ENCODE data around the gene YWHAG. TPM values are rescaled to one million over a fixed set of nuclear protein-coding genes. Genes with fewer than 3 reads are reported as not detected.

YWHAG gene
- total and polyA plus RNA-seq, 2 experiments from 2014 or later: 82.2 to 179 TPM

DNA sequence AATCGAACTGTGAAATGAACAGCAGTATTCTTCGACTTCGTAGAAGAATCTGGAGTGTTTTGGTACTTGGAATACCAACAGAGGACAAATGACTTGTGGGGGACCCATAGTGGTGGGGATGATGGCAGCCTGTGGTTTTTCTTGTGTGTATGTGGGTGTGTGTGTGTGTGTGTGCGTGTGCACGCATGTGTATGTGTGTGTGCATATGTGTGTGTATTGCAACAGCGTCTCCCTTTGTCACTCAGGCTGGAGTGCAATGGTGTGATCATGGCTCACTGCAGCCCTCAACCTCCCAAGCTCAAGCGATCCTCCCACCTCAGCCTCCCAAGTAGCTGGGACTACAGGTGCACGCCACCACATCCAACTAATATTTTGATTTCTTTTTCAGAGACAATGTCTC lies 9.4 kb upstream of the YWHAG start:
- Mint-ChIP-seq H3K9me3 (no peaks in the 10 kb centered on the region), H3K4me3 (no peak overlapping the region), H3K36me3 (ENCODE audit: low read depth) (no peaks in the 10 kb centered on the region), H3K27ac (no peak overlapping the region), H3K4me1 (peaks cover 18% of the 10 kb centered on the region), H3K27me3 (ENCODE audit: insufficient read depth, low read depth, poor library complexity) (peaks cover 11% of the 10 kb centered on the region)
- no peak overlapping the region for H3K4me3 ChIP-seq
- no peak overlapping the region for H2AFZ ChIP-seq
- H3K4me2 ChIP-seq: no peak overlapping the region
- H3K79me2 ChIP-seq (replicated peaks; ENCODE audit: insufficient read depth): no peaks in the 10 kb centered on the region
- TF ChIP-seq NANOG (IDR thresholded peaks at IDR 0.05; ENCODE audit: borderline replicate concordance) (no peak), STAT1 (IDR thresholded peaks at IDR 0.05; ENCODE audit: unreplicated experiment) (no peak)
- TF ChIP-seq, protein P1, sequence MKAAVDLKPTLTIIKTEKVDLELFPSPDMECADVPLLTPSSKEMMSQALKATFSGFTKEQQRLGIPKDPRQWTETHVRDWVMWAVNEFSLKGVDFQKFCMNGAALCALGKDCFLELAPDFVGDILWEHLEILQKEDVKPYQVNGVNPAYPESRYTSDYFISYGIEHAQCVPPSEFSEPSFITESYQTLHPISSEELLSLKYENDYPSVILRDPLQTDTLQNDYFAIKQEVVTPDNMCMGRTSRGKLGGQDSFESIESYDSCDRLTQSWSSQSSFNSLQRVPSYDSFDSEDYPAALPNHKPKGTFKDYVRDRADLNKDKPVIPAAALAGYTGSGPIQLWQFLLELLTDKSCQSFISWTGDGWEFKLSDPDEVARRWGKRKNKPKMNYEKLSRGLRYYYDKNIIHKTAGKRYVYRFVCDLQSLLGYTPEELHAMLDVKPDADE (IDR thresholded peaks at IDR 0.05): no peak
- no peaks in the 10 kb centered on the region for H3F3A ChIP-seq (replicated peaks; ENCODE audit: low read depth)
- H3K4me1 ChIP-seq (ENCODE audit: insufficient read depth): peaks cover 13% of the 10 kb centered on the region
- no peak overlapping the region for H3K27ac ChIP-seq (ENCODE audit: low read depth)
- no peaks in the 10 kb centered on the region for H4K20me1 ChIP-seq (replicated peaks; ENCODE audit: insufficient read depth)
- ATAC-seq (no peak), DNase-seq (ENCODE audit: low spot score) (no peak)
- no peaks in the 10 kb centered on the region for H3K9me2 ChIP-seq (ENCODE audit: insufficient read depth)
- no peaks in the 10 kb centered on the region for H3K36me3 ChIP-seq (ENCODE audit: insufficient read depth)
- no peaks in the 10 kb centered on the region for H3K27me3 ChIP-seq (ENCODE audit: insufficient read depth)

DNA sequence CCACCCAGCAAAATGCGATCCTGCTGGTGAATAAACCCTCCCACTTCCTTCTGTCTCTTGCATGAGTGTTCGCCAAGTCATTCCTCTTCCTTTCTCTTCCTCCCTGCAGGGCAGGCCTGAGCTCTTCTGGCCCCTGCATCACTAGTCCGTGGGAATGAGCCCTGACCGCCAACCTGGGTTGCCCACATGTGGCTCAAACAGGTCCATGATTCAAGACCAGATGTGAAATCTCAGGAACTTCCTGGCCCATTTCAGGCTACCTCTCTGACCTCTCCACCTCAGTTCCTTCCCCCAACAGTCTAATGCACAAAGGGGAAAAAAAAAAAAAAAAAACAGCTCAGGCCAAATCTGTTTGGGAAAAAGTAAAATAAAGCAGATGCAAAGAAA lies 5.4 kb upstream of the YWHAG start:
- Mint-ChIP-seq H3K9me3 (no peaks in the 10 kb centered on the region; the same call in 2 of the 3 replicates), H3K27me3 (ENCODE audit: insufficient read depth, low read depth, poor library complexity) (peaks cover 16% of the 10 kb centered on the region), H3K27ac (peak overlapping the region; percentile 88), H3K4me3 (peak overlapping the region; percentile 5; the same call in 1 of the 3 replicates), H3K4me1 (peaks cover 15% of the 10 kb centered on the region), H3K36me3 (ENCODE audit: low read depth) (no peaks in the 10 kb centered on the region; the same call in 2 of the 3 replicates)
- Histone ChIP-seq H3K4me2 (peak overlapping the region; percentile 5), H4K20me1 (replicated peaks; ENCODE audit: insufficient read depth) (no peaks in the 10 kb centered on the region), H3K27me3 (ENCODE audit: insufficient read depth) (no peaks in the 10 kb centered on the region), H3K79me2 (replicated peaks; ENCODE audit: insufficient read depth) (no peaks in the 10 kb centered on the region), H2AFZ (peak overlapping the region; percentile 97), H3K4me3 (no peak overlapping the region), H3K4me1 (ENCODE audit: insufficient read depth) (peaks cover 21% of the 10 kb centered on the region), H3F3A (replicated peaks; ENCODE audit: low read depth) (no peaks in the 10 kb centered on the region), H3K27ac (ENCODE audit: low read depth) (peak overlapping the region; percentile 75), H3K36me3 (ENCODE audit: insufficient read depth) (no peaks in the 10 kb centered on the region), H3K9me2 (ENCODE audit: insufficient read depth) (no peaks in the 10 kb centered on the region)
- peak; percentile 3; the same call in 1 of the 3 replicates for ATAC-seq
- TF ChIP-seq POLR2AphosphoS5 (IDR thresholded peaks at IDR 0.05; ENCODE audit: low read depth) (no peak), EZH2 (IDR thresholded peaks at IDR 0.05; ENCODE audit: low read depth, unreplicated experiment) (no peak), ZNF331 (CRISPR knock-in tag; IDR thresholded peaks at IDR 0.05; ENCODE audit: low read depth) (no peak)
- TF ChIP-seq, protein P2, sequence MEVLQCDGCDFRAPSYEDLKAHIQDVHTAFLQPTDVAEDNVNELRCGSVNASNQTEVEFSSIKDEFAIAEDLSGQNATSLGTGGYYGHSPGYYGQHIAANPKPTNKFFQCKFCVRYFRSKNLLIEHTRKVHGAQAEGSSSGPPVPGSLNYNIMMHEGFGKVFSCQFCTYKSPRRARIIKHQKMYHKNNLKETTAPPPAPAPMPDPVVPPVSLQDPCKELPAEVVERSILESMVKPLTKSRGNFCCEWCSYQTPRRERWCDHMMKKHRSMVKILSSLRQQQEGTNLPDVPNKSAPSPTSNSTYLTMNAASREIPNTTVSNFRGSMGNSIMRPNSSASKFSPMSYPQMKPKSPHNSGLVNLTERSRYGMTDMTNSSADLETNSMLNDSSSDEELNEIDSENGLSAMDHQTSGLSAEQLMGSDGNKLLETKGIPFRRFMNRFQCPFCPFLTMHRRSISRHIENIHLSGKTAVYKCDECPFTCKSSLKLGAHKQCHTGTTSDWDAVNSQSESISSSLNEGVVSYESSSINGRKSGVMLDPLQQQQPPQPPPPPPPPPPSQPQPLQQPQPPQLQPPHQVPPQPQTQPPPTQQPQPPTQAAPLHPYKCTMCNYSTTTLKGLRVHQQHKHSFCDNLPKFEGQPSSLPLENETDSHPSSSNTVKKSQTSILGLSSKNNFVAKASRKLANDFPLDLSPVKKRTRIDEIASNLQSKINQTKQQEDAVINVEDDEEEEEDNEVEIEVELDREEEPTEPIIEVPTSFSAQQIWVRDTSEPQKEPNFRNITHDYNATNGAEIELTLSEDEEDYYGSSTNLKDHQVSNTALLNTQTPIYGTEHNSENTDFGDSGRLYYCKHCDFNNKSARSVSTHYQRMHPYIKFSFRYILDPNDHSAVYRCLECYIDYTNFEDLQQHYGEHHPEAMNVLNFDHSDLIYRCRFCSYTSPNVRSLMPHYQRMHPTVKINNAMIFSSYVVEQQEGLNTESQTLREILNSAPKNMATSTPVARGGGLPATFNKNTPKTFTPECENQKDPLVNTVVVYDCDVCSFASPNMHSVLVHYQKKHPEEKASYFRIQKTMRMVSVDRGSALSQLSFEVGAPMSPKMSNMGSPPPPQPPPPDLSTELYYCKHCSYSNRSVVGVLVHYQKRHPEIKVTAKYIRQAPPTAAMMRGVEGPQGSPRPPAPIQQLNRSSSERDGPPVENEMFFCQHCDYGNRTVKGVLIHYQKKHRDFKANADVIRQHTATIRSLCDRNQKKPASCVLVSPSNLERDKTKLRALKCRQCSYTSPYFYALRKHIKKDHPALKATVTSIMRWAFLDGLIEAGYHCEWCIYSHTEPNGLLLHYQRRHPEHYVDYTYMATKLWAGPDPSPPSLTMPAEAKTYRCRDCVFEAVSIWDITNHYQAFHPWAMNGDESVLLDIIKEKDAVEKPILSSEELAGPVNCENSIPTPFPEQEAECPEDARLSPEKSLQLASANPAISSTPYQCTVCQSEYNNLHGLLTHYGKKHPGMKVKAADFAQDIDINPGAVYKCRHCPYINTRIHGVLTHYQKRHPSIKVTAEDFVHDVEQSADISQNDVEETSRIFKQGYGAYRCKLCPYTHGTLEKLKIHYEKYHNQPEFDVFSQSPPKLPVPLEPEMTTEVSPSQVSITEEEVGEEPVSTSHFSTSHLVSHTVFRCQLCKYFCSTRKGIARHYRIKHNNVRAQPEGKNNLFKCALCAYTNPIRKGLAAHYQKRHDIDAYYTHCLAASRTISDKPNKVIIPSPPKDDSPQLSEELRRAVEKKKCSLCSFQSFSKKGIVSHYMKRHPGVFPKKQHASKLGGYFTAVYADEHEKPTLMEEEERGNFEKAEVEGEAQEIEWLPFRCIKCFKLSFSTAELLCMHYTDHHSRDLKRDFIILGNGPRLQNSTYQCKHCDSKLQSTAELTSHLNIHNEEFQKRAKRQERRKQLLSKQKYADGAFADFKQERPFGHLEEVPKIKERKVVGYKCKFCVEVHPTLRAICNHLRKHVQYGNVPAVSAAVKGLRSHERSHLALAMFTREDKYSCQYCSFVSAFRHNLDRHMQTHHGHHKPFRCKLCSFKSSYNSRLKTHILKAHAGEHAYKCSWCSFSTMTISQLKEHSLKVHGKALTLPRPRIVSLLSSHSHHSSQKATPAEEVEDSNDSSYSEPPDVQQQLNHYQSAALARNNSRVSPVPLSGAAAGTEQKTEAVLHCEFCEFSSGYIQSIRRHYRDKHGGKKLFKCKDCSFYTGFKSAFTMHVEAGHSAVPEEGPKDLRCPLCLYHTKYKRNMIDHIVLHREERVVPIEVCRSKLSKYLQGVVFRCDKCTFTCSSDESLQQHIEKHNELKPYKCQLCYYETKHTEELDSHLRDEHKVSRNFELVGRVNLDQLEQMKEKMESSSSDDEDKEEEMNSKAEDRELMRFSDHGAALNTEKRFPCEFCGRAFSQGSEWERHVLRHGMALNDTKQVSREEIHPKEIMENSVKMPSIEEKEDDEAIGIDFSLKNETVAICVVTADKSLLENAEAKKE (CRISPR knock-in tag; IDR thresholded peaks at IDR 0.05): no peak
- TF ChIP-seq, protein P3, sequence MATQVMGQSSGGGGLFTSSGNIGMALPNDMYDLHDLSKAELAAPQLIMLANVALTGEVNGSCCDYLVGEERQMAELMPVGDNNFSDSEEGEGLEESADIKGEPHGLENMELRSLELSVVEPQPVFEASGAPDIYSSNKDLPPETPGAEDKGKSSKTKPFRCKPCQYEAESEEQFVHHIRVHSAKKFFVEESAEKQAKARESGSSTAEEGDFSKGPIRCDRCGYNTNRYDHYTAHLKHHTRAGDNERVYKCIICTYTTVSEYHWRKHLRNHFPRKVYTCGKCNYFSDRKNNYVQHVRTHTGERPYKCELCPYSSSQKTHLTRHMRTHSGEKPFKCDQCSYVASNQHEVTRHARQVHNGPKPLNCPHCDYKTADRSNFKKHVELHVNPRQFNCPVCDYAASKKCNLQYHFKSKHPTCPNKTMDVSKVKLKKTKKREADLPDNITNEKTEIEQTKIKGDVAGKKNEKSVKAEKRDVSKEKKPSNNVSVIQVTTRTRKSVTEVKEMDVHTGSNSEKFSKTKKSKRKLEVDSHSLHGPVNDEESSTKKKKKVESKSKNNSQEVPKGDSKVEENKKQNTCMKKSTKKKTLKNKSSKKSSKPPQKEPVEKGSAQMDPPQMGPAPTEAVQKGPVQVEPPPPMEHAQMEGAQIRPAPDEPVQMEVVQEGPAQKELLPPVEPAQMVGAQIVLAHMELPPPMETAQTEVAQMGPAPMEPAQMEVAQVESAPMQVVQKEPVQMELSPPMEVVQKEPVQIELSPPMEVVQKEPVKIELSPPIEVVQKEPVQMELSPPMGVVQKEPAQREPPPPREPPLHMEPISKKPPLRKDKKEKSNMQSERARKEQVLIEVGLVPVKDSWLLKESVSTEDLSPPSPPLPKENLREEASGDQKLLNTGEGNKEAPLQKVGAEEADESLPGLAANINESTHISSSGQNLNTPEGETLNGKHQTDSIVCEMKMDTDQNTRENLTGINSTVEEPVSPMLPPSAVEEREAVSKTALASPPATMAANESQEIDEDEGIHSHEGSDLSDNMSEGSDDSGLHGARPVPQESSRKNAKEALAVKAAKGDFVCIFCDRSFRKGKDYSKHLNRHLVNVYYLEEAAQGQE (IDR thresholded peaks at IDR 0.05; ENCODE audit: unreplicated experiment): no peak
- DNase-seq (ENCODE audit: low spot score): no peak
